ENCODE data around the gene PLEKHH2.
"Not testable (repeated sequence)": the region's sequence is repeated elsewhere in the genome, so short reads cannot be mapped to it uniquely, and the experiment has no call there.

The PLEKHH2 gene

DNA sequence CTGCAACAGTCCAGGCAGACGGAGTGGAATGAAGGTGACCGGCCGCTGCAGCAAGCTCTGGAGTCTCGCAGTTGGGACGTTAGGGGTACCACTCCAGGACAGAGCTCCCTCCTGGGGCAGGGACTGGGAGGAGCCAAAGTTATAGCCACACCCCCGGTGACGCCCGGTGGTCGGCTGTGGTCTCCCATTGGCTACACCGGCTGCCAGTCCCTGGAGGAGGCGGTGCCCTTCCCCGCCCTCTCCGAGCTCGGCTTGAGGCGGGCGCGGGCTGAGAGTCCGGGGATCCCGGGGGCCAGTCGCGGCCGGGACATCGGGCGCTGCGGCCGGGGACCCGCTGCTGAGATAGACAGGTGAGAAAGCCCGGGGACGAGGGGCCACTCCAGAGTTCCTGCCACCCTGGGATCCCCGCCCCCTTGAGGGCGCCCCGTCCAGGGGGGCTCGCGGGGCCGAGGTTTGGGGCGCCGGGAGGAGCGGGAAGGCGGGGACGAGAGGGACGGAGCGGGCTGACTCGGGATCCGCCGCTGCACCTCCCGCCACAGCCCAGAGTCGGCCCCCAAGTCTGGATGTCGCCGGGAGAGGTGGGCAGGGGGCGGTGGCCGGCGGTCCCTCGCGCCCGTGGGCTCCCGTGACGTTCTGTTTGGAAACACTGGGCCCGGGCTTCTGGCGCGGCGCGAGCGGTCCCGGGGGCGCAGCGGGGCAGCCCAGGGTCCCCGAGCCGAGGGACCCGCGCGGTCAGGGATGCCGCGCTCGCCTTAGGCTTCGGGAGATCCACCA lies at the start of gene PLEKHH2:
Gene PLEKHH2, plus strand, starts transcription at position 231 of the 774 bp plus-strand sequence. CDS start 7,414 bp downstream, outside the sequence.
- no peak for DNase-seq (ENCODE audit: low read depth, low spot score)
- H3K4me3 ChIP-seq (ENCODE audit: low read depth, low read length): peak within 1 kb of the TSS; percentile 70
- ChIA-PET POLR2A (no interaction called here), CTCF (interaction anchor here (1.0 kb wide), 2 partner anchors 10 to 27 kb away, joined by 4 to 5 read pairs; no protein-coding TSS in a partner anchor)
- TF ChIP-seq, protein P1, sequence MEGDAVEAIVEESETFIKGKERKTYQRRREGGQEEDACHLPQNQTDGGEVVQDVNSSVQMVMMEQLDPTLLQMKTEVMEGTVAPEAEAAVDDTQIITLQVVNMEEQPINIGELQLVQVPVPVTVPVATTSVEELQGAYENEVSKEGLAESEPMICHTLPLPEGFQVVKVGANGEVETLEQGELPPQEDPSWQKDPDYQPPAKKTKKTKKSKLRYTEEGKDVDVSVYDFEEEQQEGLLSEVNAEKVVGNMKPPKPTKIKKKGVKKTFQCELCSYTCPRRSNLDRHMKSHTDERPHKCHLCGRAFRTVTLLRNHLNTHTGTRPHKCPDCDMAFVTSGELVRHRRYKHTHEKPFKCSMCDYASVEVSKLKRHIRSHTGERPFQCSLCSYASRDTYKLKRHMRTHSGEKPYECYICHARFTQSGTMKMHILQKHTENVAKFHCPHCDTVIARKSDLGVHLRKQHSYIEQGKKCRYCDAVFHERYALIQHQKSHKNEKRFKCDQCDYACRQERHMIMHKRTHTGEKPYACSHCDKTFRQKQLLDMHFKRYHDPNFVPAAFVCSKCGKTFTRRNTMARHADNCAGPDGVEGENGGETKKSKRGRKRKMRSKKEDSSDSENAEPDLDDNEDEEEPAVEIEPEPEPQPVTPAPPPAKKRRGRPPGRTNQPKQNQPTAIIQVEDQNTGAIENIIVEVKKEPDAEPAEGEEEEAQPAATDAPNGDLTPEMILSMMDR (IDR thresholded peaks at IDR 0.05; ENCODE audit: insufficient read depth, low read length, missing control alignments): no peak

DNA sequence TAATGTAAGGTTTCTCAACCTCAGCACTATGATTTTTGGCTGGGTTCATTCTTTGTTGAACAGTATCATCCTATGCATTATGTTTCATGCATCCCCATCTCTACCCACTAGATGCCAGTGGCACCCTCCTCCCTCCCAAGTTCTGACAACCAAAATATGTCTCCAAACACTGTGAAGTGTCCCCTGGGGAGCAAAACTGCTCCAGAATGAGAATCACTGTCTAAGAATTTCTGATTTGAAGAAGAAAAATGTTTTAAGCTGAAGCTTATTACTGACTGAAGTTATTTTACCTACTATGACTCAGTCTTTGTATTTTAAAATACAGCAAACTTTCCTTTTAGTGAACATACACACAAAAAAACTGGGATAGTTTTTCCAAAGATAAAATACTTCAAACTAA lies 44.6 kb upstream of the PLEKHH2 start:
- DNase-seq (ENCODE audit: low read depth, low spot score): peak; percentile 46
- TF ChIP-seq, protein P1 (IDR thresholded peaks at IDR 0.05; ENCODE audit: insufficient read depth, low read length, missing control alignments): peak; percentile 25
- ChIA-PET CTCF (interaction anchor here (0.8 to 3.8 kb wide), 3 partner anchors 13 to 16 kb away, joined by 3 to 17 read pairs (median 3); no protein-coding TSS in a partner anchor), POLR2A (no interaction called here)
- H3K4me3 ChIP-seq (ENCODE audit: low read depth, low read length): no peak overlapping the region

DNA sequence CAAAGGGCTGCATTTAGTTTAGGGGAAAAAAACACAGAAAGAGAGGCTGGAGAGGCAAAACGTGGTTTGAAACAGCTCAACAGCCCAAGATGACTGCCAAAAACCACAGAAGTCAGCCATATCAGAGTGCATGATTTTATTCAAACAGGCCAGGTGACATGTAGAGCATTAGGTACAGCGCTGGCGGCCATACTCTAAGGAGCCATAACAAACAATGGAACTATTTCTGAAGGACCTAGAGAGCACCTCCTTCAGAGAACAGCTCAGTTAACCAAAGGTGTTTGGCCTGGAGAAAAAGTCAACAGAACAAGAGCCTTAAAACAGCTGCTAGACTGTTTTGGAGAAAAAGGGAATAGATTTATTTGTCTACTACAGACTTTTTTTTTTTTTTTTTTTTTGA lies 43.8 kb upstream of the PLEKHH2 start:
- ChIA-PET CTCF (interaction anchor here (1.1 to 3.8 kb wide), 4 partner anchors 12 to 24 kb away, joined by 3 to 17 read pairs (median 4); no protein-coding TSS in a partner anchor), POLR2A (no interaction called here)
- H3K4me3 ChIP-seq (ENCODE audit: low read depth, low read length): no peak overlapping the region
- no peak for DNase-seq (ENCODE audit: low read depth, low spot score)
- TF ChIP-seq, protein P1 (IDR thresholded peaks at IDR 0.05; ENCODE audit: insufficient read depth, low read length, missing control alignments): no peak

DNA sequence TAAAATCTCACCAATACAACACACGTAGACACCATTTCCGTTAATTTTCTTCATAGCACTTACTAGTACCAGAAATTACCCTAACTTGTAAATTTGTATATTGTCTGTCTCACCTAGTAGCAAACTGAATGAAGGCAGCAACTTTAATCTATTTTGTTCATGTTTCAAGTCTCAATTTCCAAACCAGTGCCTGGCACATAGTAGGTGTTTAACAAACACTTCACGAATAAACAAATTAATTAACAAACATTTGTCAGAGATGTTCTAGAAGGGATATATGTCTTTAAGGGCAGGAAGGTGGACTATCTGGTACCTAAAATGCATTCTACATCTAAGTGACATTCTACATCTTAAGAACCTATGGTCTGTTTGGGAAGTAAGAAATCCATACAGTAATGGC lies 42.2 kb upstream of the PLEKHH2 start:
- peak overlapping the region; percentile 94 for H3K4me3 ChIP-seq (ENCODE audit: low read depth, low read length)
- ChIA-PET POLR2A (no interaction called here), CTCF (interaction anchor here (4.4 kb wide), 1 partner anchor 11 kb away, joined by 24 read pairs; no protein-coding TSS in a partner anchor)
- DNase-seq (ENCODE audit: low read depth, low spot score): no peak
- TF ChIP-seq, protein P1 (IDR thresholded peaks at IDR 0.05; ENCODE audit: insufficient read depth, low read length, missing control alignments): no peak

DNA sequence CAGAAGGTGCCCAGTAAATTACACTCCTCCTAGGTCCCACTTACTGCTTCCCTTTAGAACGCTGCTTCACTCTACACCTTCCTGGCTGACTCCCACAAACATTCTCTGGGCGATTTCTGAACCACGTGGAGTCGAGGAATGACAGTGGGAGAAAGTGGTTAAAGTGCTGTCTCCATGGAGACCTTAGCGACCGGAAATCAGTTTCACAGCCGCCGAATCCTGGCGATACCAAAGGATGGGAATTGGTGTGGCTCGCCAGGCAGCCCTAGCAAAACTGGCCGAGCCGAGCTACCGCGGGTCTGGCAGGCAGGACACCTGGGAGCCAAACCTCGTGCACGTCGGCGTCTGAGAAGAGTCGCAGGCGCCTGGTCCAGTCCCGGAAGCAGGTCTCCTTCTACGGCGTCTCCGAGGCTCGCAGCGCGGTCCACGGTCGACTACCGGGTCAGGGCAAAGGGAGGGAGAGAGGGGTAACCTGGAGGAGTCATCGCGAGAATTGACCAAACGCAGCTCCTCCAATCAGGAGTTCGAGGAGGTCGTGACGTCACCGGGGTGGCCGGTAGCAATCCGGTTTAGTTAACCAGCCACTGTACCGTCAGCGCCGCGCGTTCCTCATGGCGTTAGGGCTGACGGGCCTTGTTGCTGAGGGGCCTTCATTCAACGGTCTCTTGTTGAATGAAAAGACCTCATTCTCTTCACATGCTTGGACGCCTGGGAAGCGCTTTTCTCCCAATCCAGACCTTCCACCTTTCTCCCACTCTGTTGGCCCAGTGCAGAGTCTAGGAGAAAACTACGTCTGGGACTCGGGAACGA lies 41.3 kb upstream of the PLEKHH2 start, which contains the start of gene THADA:
Gene THADA, minus strand, starts transcription at position 436 of the 810 bp plus-strand sequence. CDS start 3,646 bp downstream, outside the sequence.
- DNase-seq (ENCODE audit: low read depth, low spot score): peak; percentile 92
- TF ChIP-seq, protein P1 (IDR thresholded peaks at IDR 0.05; ENCODE audit: insufficient read depth, low read length, missing control alignments): no peak
- peak within 1 kb of the TSS; percentile 94 for H3K4me3 ChIP-seq (ENCODE audit: low read depth, low read length)
- POLR2A ChIA-PET: interaction anchor here (0.8 kb wide), 2 partner anchors 10 to 785 kb away, joined by 4 to 5 read pairs; no protein-coding TSS in a partner anchor
- CTCF ChIA-PET: interaction anchor here (1.2 to 4.9 kb wide), 4 partner anchors 10 to 766 kb away, joined by 6 to 58 read pairs (median 16); no protein-coding TSS in a partner anchor

DNA sequence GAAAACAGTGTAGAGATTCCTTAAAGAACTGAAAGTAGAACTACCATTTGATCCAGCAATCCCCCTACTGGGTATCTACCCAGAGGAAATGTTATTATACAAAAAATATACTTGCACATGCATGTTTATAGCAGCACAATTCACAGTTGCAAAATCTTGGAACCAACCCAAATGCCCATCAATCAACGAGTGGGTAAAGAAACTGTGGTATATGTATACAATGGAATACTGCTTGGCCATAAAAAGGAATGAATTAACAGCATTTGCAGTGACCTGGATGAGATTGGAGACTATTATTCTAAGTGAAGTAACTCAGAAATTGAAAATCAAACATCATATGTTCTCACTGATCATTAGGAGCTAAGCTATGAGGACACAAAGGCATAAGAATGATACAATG lies 36.5 kb upstream of the PLEKHH2 start:
- DNase-seq (ENCODE audit: low read depth, low spot score); H3K4me3 ChIP-seq (ENCODE audit: low read depth, low read length); CTCF ChIA-PET; POLR2A ChIA-PET: not testable (repeated sequence)
